Keratinocyte (primary cell): Measurements from ENCODE around the gene NGB. TPM values are rescaled to one million over a fixed set of nuclear protein-coding genes. Genes with fewer than 3 reads are reported as not detected.

Experiments
- DNase-seq: peaks from one replicate; pipeline ENCODE4 v3.0.0-alpha.2; 2011; ENCODE audit warnings: low read depth, missing footprints, low spot score
- FAIRE-seq: peaks from 2 replicates; lab custom pipeline; 2011; peaks lifted over from hg19 to GRCh38; lab: Jason Lieb, UNC
- H2AFZ ChIP-seq: 2 replicates; pipeline ENCODE4 v1.6.0; 2012; ENCODE audit warnings: low read length, control low read depth, inconsistent platforms; ENCODE audit not compliant: control insufficient read depth
- H3K27ac ChIP-seq: 2 replicates; pipeline ENCODE4 v1.5.1; 2011; ENCODE audit warnings: low read length; ENCODE audit not compliant: control insufficient read depth, insufficient read depth
- H3K27me3 ChIP-seq: 3 replicates; pipeline ENCODE4 v1.6.0; 2011; ENCODE audit warnings: low read length; ENCODE audit not compliant: control insufficient read depth, insufficient read depth; ENCODE audit errors: extremely low read depth
- H3K36me3 ChIP-seq, 2 experiments: 2 replicates in 1 of 2; 3 replicates in 1 of 2; pipeline ENCODE4 v1.5.1; 2011; ENCODE audit warnings: low read length in 2 of 2, mild to moderate bottlenecking in 1 of 2; ENCODE audit not compliant: control insufficient read depth in 2 of 2, insufficient read depth in 2 of 2; ENCODE audit errors: extremely low read depth in 1 of 2
- H3K4me1 ChIP-seq: 3 replicates; pipeline ENCODE4 v1.5.1; 2011; ENCODE audit warnings: low read length; ENCODE audit not compliant: control insufficient read depth, insufficient read depth; ENCODE audit errors: extremely low read depth
- H3K4me2 ChIP-seq: 3 replicates; pipeline ENCODE4 v1.6.0; 2011; ENCODE audit warnings: low read depth, low read length; ENCODE audit not compliant: control insufficient read depth, insufficient read depth; ENCODE audit errors: extremely low read depth
- H3K4me3 ChIP-seq, 3 experiments: fragments of 200-600 bp in 1 of 3; sonication (generic) in 1 of 3; 2 replicates in 2 of 3; 3 replicates in 1 of 3; pipeline ENCODE4 v1.5.1; 2011 to 2016; ENCODE audit warnings: low read length in 3 of 3, mild to moderate bottlenecking in 3 of 3, control low read depth in 2 of 3, inconsistent platforms in 1 of 3, low read depth in 1 of 3, mixed read lengths in 1 of 3, mixed run types in 1 of 3, moderate library complexity in 1 of 3; ENCODE audit not compliant: control insufficient read depth in 2 of 3, insufficient read depth in 2 of 3; ENCODE audit errors: extremely low read depth in 1 of 3
- H3K79me2 ChIP-seq: 2 replicates; pipeline ENCODE4 v1.6.0; 2012; ENCODE audit warnings: low read length; ENCODE audit not compliant: control insufficient read depth, insufficient read depth
- H3K9ac ChIP-seq: 3 replicates; pipeline ENCODE4 v1.6.0; 2011; ENCODE audit warnings: low read length; ENCODE audit not compliant: control insufficient read depth, insufficient read depth; ENCODE audit errors: extremely low read depth
- H3K9me1 ChIP-seq: 3 replicates; pipeline ENCODE4 v1.6.0; 2011; ENCODE audit warnings: low read length; ENCODE audit not compliant: control insufficient read depth, insufficient read depth; ENCODE audit errors: extremely low read depth
- H3K9me3 ChIP-seq: 2 replicates; pipeline ENCODE4 v1.5.1; 2012; ENCODE audit warnings: low read depth, low read length; ENCODE audit not compliant: control insufficient read depth
- H4K20me1 ChIP-seq: 3 replicates; pipeline ENCODE4 v1.6.0; 2011; ENCODE audit warnings: low read length; ENCODE audit not compliant: control insufficient read depth, insufficient read depth; ENCODE audit errors: extremely low read depth
- EZH2 ChIP-seq: IDR thresholded peaks from one replicate; pipeline ENCODE4 v1.6.1; 2012; ENCODE audit warnings: inconsistent platforms, mild to moderate bottlenecking, low read length, moderate library complexity
- dilution Hi-C: fragments of 300-500 bp; cut with MboI; formaldehyde crosslinking; loops from one replicate; pipeline ENCODE4 v1.7.0; 2020; ENCODE audit warnings: low sequenced_read_pairs; ENCODE audit not compliant: extremely low pct_ligation_motif_present
- polyA plus RNA-seq, 5 experiments: library from polyadenylated mRNA; depleted of rRNA in 3 of 5; stranded (reverse) in 3 of 5; stranded (forward) in 1 of 5; unstranded in 1 of 5; fragments of >200 nt; gene quantifications; 1 replicate in 1 of 5; 2 replicates in 3 of 5; 3 replicates in 1 of 5; pipeline versions ENCODE4 v1.2.1 to v1.2.3, GENCODE V29; 2011 to 2012; ENCODE audit warnings: missing spikeins in 2 of 5, low read depth in 1 of 5, low replicate concordance in 1 of 5
- TF ChIP-seq, protein P1 (sequence below), 3 experiments: IDR thresholded peaks in 1 of 3; conservative IDR thresholded peaks in 1 of 3; optimal IDR thresholded peaks in 1 of 3; 2 replicates in 2 of 3; 3 replicates in 1 of 3; pipeline versions ENCODE3 to v1.5.1; 2011; ENCODE audit warnings: low read length in 3 of 3, mild to moderate bottlenecking in 3 of 3, moderate library complexity in 2 of 3, control low read depth in 1 of 3, inconsistent platforms in 1 of 3; ENCODE audit not compliant: insufficient read depth in 2 of 3; ENCODE audit errors: extremely low read depth in 1 of 3

Gene NGB
- polyA plus RNA-seq, 1 donor (not counting 4 experiments of a cell fraction or from before 2014, with no cell fraction given) = not detected

GRCh38 chr14:77302926-77303325, 31.9 kb upstream of the NGB start:
- FAIRE-seq (peak; percentile 69), DNase-seq (peak; percentile 59)
- no peak overlapping the region for H3K4me3 ChIP-seq
- H3K79me2 ChIP-seq = no peaks in the 10 kb centered on the region
- H3K27me3 ChIP-seq = no peaks in the 10 kb centered on the region
- peak overlapping the region; percentile 60 for H3K9ac ChIP-seq
- dilution Hi-C loops = no loop called here
- no peaks in the 10 kb centered on the region for H4K20me1 ChIP-seq
- peaks cover 2% of the 10 kb centered on the region for H3K9me1 ChIP-seq
- no peak overlapping the region for H2AFZ ChIP-seq
- no peaks in the 10 kb centered on the region for H3K9me3 ChIP-seq
- peaks cover 30% of the 10 kb centered on the region for H3K4me1 ChIP-seq
- TF ChIP-seq, protein P1, sequence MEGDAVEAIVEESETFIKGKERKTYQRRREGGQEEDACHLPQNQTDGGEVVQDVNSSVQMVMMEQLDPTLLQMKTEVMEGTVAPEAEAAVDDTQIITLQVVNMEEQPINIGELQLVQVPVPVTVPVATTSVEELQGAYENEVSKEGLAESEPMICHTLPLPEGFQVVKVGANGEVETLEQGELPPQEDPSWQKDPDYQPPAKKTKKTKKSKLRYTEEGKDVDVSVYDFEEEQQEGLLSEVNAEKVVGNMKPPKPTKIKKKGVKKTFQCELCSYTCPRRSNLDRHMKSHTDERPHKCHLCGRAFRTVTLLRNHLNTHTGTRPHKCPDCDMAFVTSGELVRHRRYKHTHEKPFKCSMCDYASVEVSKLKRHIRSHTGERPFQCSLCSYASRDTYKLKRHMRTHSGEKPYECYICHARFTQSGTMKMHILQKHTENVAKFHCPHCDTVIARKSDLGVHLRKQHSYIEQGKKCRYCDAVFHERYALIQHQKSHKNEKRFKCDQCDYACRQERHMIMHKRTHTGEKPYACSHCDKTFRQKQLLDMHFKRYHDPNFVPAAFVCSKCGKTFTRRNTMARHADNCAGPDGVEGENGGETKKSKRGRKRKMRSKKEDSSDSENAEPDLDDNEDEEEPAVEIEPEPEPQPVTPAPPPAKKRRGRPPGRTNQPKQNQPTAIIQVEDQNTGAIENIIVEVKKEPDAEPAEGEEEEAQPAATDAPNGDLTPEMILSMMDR (optimal IDR thresholded peaks at IDR 0.05 in 1 of 3, IDR thresholded peaks at IDR 0.05 in 1 of 3, conservative IDR thresholded peaks at IDR 0.05 in 1 of 3; ENCODE audit: extremely low read depth in 1 of 3, insufficient read depth in 2 of 3, low read length in 3 of 3) = peak in 1 of 3 experiments; percentile 3
- TF ChIP-seq EZH2 = no peak
- H3K36me3 ChIP-seq = peaks cover 13 to 24% of the 10 kb centered on the region in 2 experiments
- peak overlapping the region; percentile 58 for H3K4me2 ChIP-seq
- peak overlapping the region; percentile 84 for H3K27ac ChIP-seq

GRCh38 chr14:77301103-77301502, 30.1 kb upstream of the NGB start:
- Histone ChIP-seq H3K79me2 (no peaks in the 10 kb centered on the region), H3K4me2 (no peak overlapping the region), H3K9me1 (no peaks in the 10 kb centered on the region), H3K4me3 (no peak overlapping the region), H2AFZ (no peak overlapping the region), H3K9ac (no peak overlapping the region), H3K36me3 (peaks cover 13 to 32% of the 10 kb centered on the region in 2 experiments), H3K4me1 (peaks cover 22% of the 10 kb centered on the region), H4K20me1 (no peaks in the 10 kb centered on the region), H3K9me3 (no peaks in the 10 kb centered on the region), H3K27ac (no peak overlapping the region), H3K27me3 (no peaks in the 10 kb centered on the region)
- FAIRE-seq = peak; percentile 39
- dilution Hi-C loops = no loop called here
- TF ChIP-seq EZH2 = no peak
- TF ChIP-seq, protein P1 (optimal IDR thresholded peaks at IDR 0.05 in 1 of 3, IDR thresholded peaks at IDR 0.05 in 1 of 3, conservative IDR thresholded peaks at IDR 0.05 in 1 of 3; ENCODE audit: extremely low read depth in 1 of 3, insufficient read depth in 2 of 3, low read length in 3 of 3) = peak; percentile 84 to 90 (median 87)
- DNase-seq = peak; percentile 62
